HG03354 (cell line): ENCODE measurements around the gene ANKS6.
A peak's percentile ranks its signal among the peaks of the same experiment; 100 is the strongest.

Experiments
- ATAC-seq: cut with Tn5 transposase; IDR thresholded peaks from one replicate; pipeline ENCODE4 v1.9.1; 2021; ENCODE audit warnings: mild to moderate bottlenecking; ENCODE audit not compliant: unreplicated experiment, poor library complexity, severe bottlenecking

The ANKS6 gene

GRCh38 chr9:98795295-98795955 lies 930 bp downstream of the ANKS6 start:
- ATAC-seq: no peak

GRCh38 chr9:98794802-98795201 lies 1.6 kb downstream of the ANKS6 start:
- ATAC-seq: no peak

DNA sequence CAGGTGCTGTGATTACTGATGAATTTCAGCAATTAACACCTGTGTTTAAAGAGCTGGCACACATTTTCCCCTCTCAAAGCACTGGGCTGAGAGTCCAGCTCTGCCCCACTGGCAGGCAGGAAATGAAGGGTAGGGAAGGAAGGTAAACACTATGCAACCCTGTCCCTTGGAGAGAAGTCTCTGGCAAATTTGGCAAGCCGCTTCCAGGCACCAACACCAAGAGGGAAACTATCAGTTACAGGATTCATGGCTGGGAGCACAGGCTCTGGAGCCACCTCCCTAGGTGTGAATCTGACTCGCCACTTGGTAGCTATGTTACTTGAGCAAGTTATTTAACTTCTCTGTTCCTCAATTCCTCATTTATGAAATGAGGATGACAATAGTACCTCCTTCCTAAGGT lies 3.3 kb downstream of the ANKS6 start:
- ATAC-seq: no peak

GRCh38 chr9:98791608-98792490 lies 4.5 kb downstream of the ANKS6 start:
- ATAC-seq: no peak

DNA sequence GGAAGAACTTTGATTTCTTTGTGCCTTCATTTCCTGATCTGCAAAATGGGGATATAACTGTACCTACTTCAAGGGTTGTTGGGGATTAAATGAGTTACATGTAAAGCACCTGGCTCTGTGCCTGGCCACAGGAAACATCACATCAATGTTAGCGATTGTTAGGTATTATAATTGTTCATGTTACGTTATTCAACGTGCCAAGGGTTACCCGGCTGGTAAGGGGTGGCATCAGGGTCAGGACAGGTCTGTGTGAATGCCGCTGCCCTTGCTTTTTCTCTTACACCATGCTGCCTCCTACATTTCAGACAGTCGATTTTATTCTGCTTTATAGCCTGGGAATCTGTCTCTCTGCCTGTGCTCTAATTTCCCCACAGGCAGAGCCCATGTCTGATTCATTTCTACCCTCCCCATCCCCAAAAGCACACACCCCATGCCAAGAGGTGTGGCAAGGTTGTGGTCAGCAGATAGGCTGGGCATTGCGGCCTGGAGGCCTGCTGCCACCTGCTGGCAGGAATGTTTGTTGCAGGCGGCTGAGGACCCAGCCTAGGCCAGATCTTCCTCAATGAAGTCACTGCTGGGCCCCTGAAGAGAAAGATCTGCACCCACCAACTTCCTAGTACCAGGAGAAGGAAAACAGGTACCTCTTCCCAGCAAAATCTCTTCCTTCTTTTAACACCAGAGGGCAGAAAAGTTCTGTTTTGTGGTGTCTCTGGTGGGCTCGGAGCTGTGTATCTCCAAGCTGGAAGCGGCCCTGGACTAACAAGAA lies 5.3 kb downstream of the ANKS6 start:
- ATAC-seq: peak; percentile 71

DNA sequence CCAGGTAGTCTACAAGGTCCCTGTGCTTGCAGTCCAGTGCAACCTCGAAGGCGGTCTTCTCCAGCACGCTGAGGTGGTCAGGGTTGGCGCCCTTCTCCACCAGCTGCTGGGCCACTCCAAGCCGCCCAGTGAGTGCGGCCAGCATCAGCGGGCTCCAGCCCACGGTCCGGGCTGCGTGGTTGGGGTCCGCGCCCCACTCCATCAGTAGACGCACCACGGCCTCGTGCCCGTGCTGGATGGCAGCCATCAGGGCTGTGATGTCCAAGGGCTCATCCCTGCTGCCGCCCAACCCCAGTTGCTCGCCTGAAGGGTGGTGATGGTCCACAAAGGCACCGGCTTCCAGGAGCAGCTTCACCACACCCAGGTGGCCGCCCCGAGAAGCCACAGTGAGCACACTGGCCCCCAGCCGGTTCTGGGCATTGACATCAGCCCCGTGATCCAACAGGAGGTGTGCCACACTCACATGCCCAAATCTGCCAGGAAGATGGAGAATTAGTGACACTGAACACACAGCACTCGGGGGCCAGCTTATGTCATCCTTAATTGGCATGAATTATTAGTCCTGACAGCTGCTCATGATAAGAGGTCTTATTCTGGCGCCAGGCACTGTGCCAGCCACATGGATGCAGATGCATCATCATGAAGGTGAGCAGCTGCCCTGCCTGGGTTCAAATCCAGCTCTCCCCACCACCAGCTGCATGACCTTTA lies 6.1 kb downstream of the ANKS6 start:
- no peak for ATAC-seq

DNA sequence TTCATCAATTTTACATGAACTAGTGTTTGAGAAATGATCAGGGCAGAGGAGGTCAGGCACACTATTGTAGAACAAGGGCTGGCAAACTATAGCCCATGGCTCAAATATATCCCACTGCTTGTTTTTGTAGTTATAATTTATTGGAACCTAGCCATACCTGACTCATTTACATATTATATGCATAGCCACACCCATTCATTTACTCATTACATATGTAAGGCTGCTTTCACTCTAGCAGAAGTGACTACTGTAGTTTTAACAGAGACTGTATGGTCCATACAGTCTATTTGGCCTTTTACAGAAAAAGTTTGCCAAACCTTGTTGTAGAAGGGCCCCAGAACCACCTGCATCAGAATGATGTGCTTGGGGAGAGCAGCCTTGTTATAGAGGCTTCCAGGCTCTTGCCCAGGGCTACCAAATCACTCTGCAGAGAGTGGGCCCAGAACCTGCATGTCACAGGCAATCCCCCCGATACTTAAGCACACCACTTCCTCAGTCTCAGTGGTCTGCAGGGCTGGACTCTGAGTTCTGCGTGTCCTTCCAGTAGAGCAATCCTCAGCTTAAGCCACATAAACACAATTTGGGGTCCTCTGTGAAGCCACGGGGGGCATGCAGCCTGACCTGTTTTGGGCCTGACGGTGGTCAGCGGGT lies 6.7 kb downstream of the ANKS6 start:
- ATAC-seq: no peak

GRCh38 chr9:98787766-98788335 lies 8.5 kb downstream of the ANKS6 start:
- ATAC-seq: no peak

- no peak for ATAC-seq
These were observed 9.4 kb downstream of the ANKS6 start for GRCh38 chr9:98786750-98787510.

DNA sequence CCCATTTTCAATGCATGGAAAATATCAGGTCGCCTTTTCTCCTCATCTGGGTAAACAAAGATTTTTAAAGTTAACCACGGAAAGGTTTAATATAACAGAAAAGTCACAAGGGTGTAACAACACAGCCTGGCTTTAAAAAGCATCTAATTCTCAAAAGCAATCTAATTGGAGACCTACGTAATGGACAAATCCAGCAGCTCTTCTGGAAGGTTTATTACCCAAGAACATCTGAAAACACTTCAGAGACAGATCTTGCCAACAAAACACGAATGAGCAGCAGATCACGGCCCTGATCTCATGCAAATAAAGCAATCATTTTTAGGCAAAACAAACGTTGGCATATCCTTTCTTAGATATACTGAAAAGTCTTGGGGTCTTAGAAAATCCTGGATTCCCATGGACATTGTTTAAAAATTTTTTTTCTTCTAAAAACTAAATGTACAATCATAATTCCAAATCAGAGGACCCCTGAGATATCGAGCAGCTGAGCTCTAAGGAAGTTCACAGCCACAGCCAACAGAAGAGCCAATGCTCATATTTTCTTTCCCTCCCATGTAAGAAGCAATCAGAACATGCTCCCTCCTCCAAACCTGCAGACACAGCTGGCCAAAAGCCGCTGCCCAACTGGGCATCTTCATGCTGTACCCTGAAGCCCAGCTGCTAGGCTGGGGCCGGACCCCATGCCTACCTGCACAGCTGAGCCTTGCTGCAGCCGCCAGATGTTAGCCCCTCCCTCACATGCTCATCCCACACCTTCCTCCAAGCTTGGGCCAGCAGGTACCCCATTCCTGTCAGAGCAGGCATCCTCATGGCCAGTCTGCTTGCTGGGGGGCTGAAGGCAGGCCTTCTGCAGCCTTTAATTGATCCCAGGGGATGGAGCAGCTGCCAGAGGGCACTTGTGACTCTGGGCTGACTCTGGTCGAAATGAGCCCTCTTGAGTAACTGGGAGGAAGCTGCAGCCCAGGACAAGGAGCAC lies 11.2 kb downstream of the ANKS6 start:
- no peak for ATAC-seq

DNA sequence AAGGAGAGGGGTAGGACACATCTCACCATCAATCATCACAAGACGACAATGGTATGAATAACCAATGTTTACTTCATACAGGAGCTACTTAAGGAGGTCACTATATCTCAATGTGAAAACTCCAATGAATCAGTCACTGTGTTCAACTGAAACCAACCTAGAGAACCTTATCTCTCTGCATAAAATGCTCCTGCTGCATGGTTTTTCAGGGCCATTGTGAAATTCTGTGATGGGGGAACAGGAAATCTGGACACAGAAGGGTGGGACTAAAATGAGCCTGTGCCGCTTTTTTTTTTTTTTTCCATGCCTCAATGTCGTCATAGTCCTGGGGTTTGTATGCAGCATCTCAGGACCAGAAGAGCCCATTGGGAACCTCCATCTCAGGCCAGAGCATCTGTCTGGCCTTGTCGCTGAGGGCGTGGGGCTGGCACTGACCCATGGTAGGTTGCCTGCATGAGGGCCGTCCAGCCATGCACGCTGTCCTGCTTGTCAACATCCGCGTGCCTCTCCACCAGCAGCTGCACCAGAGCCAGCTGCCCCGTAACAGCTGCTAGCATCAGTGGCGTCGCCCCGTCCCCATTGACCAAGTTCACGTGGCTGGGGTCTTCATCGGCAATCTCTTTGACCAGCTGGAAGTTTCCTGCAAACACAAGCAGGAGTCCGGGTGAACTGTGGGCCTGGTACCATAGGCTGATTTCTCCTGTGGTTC lies 12.7 kb downstream of the ANKS6 start:
- no peak for ATAC-seq

DNA sequence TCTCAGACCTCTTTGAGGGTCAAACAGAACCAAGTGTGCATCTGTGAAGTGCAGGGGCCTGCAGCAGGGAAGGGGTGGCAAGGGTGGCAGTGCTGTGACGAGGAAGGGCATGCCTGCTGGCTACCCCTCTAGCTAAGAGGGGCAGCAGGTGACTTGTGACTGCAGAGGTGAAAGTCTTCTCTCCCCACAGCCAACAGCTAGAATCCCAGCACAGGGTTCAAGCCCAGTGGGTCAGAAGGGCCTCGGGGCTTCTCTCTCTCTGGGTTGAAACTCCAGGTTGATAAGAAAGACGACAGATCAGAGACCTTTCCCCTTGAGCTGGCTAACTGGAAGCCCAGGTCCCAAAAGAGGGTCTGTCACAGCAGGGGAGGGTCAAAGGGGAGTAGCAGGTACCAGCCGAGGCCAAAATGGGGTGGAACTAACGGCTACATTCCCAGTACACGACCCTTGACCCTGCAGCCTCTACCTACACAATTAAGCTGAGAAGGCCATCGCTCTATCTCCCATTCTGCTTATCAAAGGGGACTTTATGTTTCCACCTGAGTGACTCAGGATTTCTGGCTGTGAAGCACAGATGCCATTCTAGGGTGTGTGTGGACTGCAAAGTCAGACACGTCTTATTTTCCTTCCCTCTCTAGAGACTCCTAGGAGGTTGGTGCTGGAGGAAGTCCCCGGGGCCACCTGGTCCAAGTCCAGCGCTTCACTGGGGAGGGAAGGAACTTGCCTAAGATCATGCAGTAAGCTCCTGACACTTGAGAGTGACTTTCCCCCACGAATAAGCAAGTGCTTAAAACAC lies 14.6 kb downstream of the ANKS6 start:
- ATAC-seq: no peak

DNA sequence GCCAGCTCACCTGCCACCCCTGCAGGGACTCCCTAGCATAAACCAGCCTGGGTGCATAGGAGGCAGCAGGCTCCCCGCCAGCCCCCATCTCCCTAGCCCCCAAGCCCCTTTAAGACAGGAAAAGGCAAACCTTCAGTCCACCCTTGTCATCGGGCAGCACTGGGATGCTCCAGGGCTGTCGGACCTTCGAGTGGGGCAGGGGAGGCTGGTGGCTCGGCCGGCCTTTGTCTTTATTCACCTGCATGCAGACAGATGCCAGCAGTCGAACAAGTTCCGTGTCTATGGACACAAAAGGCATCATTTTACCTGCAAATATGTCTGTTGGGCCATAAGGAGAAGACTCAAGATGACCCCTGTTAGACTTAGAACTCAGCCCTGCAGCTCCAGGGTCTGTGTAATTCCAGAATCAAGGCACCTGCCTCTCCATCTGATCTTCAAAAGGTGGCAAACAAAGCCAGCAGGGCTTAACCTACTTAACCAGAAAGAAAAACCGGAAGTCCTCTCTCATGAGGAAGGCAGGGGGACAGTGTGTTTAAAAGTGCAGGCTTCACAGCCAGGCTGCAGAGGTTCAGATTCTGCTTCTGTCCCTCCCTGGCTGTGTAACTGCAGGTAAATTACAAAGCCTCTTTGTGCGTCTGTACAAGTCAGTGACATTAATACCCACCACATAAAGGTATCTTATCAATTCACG lies 16.2 kb downstream of the ANKS6 start:
- ATAC-seq: no peak

DNA sequence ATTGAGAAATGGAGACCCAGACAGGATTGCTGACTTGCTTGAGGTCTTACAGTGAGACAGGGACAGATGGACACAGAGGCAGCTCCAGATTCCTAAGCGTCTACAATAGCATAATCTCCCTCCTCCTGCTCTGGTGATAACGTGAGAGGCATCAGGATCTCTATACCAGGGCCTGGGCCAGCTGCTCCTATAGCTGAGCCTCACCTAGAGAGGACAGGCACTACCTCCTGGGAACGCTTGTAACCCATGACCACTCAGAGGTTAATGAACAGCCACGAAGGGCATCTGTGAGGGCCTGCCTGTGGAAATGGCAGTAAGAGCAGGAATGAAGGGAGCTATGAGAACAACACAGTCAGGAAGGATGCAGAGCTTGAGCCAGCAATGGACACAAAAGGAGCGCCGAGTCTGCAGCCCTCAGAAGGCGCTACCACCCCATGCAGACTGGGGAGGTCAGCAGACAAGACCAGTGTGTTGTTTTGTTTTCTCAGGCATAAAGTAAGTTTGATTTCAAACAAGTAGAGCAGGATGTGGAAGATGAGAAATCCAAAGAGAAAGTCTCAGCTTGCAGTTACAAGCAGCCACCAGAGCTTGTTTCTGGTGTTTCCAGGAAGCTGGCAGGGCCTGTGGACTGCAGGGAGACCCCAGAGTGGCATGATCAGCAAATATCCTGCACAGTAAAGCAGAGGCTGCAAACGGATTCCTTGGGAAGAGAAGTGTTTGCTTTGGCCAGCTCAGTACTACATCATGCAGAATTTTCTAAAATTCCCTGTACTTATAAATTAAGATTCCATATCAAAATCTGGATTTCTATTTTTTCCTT lies 17.4 kb downstream of the ANKS6 start:
- ATAC-seq: no peak

GRCh38 chr9:98778251-98778650 lies 18.1 kb downstream of the ANKS6 start:
- no peak for ATAC-seq
